Cerebellar cortex (tissue), 1 donor: ENCODE measurements around the gene EFR3B.

ENCODE experiments used
- DNase-seq: peaks from one replicate; pipeline ENCODE4 v3.0.0-alpha.2; 2015; ENCODE audit warnings: low spot score

The EFR3B gene

GRCh38 chr2:25187729-25188350 lies 146.0 kb downstream of the EFR3B start:
- DNase-seq = no peak

DNA sequence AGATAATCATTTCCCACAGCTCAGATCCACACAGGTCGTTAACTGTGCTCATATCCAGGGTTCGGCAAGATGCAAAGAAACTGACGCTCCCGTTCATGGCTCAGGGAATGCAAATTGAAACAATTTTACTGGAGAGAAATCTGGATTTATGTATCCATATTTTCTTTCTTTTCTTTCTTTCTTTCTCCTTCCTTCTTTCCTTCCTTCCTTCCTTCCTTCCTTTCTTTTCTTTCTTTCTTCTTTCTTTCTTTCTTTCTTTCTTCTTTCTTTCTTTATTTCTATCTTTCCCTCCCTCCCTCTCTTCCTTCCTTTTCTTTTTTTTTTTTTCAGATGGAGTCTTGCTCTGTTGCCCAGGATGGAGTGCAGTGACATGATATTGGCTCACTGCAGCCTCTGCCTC lies 146.5 kb downstream of the EFR3B start:
- no peak for DNase-seq

- no peak for DNase-seq
These were observed 148.7 kb downstream of the EFR3B start for GRCh38 chr2:25190536-25190935.

- no peak for DNase-seq
These were observed 152.8 kb downstream of the EFR3B start for GRCh38 chr2:25194576-25195122.

DNA sequence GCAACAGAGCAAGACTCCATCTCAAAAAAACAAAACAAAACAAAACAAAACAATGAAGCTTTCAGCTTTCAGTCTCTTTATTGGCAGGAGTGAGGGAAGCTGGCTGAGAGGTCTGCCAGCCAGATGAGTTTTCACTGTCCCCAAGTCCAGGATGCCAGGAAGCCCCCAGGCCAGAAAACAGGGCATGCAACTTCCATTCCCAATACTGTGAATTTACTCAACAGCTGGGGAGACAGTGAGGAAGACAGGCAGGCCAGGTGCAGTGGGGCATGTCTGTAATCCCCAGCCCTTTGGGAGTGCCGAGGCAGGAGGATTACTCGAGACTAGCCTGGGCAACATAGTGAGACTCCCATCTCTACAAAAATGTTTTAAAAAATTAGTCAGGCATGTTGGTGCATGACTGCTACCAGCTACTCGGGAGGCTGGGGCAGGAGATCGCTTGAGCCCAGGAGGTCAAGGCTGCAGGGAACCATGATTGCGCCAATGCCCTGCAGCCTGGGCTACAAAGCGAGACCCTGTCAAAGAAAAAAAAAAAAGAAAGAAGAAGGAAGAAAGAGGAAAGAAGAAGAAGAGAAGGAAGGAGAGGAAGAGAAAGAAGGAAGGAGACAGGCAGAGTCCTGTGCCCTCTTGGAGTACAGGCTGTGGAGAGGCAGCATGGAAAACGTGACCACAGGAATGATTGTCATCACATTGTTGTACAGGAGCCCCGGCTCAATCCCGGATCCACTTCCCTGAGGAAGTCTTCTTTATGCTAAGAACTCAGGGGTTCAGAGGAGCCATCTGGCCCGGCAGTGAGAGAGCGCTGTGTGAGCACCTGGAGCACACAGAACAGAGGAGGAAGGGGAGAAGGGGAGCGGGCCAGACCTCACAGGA lies 155.7 kb downstream of the EFR3B start:
- DNase-seq = no peak

DNA sequence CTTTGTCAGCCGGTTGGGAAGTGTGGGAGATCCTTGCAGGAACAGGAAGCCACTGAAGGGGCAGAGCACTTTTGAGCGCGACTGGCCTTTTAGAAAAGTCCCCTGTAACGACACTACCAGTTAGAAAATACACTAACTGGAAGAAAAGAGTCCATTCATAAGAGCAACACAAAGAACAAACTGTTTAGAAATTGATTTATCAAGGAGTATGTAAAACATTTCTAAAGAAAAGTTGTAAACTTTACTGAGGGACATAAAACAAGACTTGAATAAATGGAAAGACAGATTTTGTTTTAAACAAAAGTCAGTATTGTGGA lies 156.3 kb downstream of the EFR3B start:
- no peak for DNase-seq

- no peak for DNase-seq
These were observed 156.7 kb downstream of the EFR3B start for GRCh38 chr2:25198576-25198975.

DNA sequence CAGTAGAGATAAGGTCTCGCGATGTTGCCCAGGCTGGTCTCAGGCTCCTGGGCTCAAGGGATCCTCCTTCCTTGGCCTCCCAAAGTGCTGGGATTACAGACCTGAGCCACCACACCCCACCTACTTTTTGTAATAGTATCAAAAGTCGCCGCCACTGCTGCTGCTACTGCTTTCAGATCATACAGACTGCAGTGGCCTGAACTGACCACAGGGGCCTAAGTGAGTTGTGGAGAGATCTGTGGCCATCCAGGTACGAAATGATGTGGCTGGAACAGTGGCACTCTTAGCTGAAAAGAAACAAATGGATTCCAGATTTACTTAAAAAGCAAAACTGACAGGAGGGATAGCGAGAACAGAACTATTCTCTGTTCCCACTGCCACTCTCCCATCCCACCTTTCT lies 159.4 kb downstream of the EFR3B start:
- no peak for DNase-seq

DNA sequence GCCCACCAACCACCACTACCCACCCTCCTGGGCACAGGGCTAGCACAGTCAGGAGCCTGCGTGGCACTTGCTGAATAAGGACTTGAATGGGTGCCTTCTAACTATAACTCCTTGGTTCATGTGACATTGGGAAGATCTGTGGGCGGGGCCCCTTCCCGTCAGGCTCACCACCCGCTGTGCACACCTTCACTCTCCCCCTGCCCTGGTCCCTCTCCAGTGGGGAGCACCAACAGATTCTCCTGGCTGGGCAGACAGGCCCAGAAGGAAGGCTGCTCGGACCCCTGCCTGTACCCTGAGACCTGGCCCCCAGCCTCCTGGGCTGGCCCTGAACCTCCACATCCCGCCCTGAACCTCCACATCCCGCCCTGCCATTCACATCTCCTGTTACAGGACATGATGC lies 159.9 kb downstream of the EFR3B start:
- DNase-seq = no peak

DNA sequence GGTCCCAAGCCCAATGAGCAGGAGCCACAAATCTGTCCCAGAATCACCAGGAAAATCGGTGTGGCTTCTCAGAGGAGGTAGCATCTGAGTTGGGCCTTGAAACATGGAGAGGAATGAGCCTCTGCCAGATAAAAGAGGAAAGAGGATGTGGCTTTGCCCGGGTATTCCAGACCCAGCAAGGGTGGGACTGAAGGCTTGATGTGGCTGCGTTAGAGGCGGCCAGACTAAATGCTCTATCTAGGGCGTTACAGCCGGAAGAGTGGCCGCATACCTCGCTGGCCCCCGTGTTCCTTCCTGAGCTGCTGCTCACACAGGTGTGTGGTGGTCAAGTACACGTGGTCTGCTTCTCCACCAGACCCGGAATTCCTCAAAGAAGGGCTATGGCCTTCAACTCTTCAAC lies 160.4 kb downstream of the EFR3B start:
- no peak for DNase-seq

GRCh38 chr2:25204190-25204838 lies 162.4 kb downstream of the EFR3B start:
- no peak for DNase-seq

DNA sequence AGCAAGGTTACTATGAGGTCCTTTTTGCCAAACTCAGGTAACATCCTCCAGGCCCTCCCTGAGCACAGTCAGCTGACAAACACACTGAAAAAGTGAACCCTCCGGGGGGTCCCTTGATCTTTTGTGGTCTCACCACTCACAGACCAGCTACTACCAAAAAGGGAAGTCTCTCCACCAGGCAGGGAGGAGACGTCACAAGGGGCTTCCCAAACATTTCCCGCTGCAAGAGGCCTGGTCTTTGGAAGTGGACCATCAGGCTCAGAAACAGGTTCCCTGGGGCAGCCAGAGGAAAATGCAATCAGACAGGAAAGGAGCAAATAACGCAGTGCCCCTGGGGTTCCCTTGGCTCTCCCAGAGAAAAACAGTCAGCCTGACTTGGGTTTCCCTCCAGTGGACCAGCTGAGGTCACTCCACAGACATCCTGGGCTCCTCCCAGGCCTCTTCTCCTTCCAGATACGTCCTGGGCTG lies 165.2 kb downstream of the EFR3B start:
- DNase-seq = no peak
